Activated naive CD4-positive, alpha-beta T cell treated with anti-CD3 and anti-CD28 coated beads, Interleukin-2, amount 50 U/mL, for 16 hours (primary cell): ENCODE results near the gene MEG3.
"Not testable (repeated sequence)": the region's sequence is repeated elsewhere in the genome, so short reads cannot be mapped to it uniquely, and the experiment has no call there.

Experiments used
- DNase-seq: peaks from one replicate; pipeline ENCODE4 v3.0.0-alpha.2; 2020

The MEG3 gene

GRCh38 chr14:100816950-100817901, 8.7 kb upstream of the MEG3 start:
- no peak for DNase-seq

- no peak for DNase-seq
Observed at GRCh38 chr14:100818221-100818699, 7.7 kb upstream of the MEG3 start.

- not testable (repeated sequence) for DNase-seq
Observed at GRCh38 chr14:100818923-100819322, 7.0 kb upstream of the MEG3 start.

- no peak for DNase-seq
Observed at GRCh38 chr14:100819453-100819828, 6.5 kb upstream of the MEG3 start.

- no peak for DNase-seq
Observed at GRCh38 chr14:100819829-100820475, 6.0 kb upstream of the MEG3 start.

GRCh38 chr14:100820957-100821356, 5.0 kb upstream of the MEG3 start:
- no peak for DNase-seq

- no peak for DNase-seq
Observed at GRCh38 chr14:100822013-100822412, 3.9 kb upstream of the MEG3 start.

- DNase-seq = no peak
Observed at GRCh38 chr14:100822532-100823296, 3.2 kb upstream of the MEG3 start.

- no peak for DNase-seq
Observed at GRCh38 chr14:100823413-100824080, 2.4 kb upstream of the MEG3 start.

- no peak for DNase-seq
Observed at GRCh38 chr14:100824091-100824551, 1.8 kb upstream of the MEG3 start.

GRCh38 chr14:100824901-100825712, 811 bp upstream of the MEG3 start:
- no peak for DNase-seq

- DNase-seq = no peak
Observed at GRCh38 chr14:100826391-100827100, 628 bp downstream of the MEG3 start.

GRCh38 chr14:100827101-100828021, 1.4 kb downstream of the MEG3 start:
- no peak for DNase-seq

- no peak for DNase-seq
Observed at GRCh38 chr14:100828031-100828769, 2.3 kb downstream of the MEG3 start.

GRCh38 chr14:100830681-100831080, 4.8 kb downstream of the MEG3 start:
- DNase-seq = no peak

GRCh38 chr14:100832311-100832960, 6.5 kb downstream of the MEG3 start:
- no peak for DNase-seq

GRCh38 chr14:100834082-100834793, 8.3 kb downstream of the MEG3 start:
- no peak for DNase-seq
